ENCODE measurements around the gene PYROXD2. TPM values are rescaled to one million over a fixed set of nuclear protein-coding genes. Genes with fewer than 3 reads are reported as not detected.

The PYROXD2 gene
- polyA plus RNA-seq, 1 experiment, result 20.3 TPM

GRCh38 chr10:98338896-98339295 is 76.1 kb downstream of the PYROXD2 start:
- Histone ChIP-seq H3K9me3 (ENCODE audit: control insufficient read depth, insufficient read depth, low read length) (no peaks in the 10 kb centered on the region), H3K4me3 (ENCODE audit: low read depth, low read length) (no peak overlapping the region), H3K27ac (ENCODE audit: low read depth, low read length) (no peak overlapping the region), H3K27me3 (ENCODE audit: control insufficient read depth, insufficient read depth, low read length) (no peaks in the 10 kb centered on the region)
- CTCF ChIA-PET, result interaction anchor here (0.7 to 1.3 kb wide), 2 partner anchors 29 to 30 kb away, joined by 4 to 5 read pairs; no protein-coding TSS in a partner anchor
- TF ChIP-seq CTCF (IDR thresholded peaks at IDR 0.05; ENCODE audit: low read depth, low read length), result no peak
- DNase-seq (ENCODE audit: low read depth, low spot score), result no peak
- POLR2A ChIA-PET, result no interaction called here

- POLR2A ChIA-PET, result no interaction called here
- Histone ChIP-seq H3K9me3 (ENCODE audit: control insufficient read depth, insufficient read depth, low read length) (no peaks in the 10 kb centered on the region), H3K27ac (ENCODE audit: low read depth, low read length) (no peak overlapping the region), H3K27me3 (ENCODE audit: control insufficient read depth, insufficient read depth, low read length) (no peaks in the 10 kb centered on the region), H3K4me3 (ENCODE audit: low read depth, low read length) (no peak overlapping the region)
- CTCF ChIA-PET, result interaction anchor here (0.7 to 1.3 kb wide), 2 partner anchors 10 to 29 kb away, joined by 3 to 5 read pairs; no protein-coding TSS in a partner anchor
- TF ChIP-seq CTCF (IDR thresholded peaks at IDR 0.05; ENCODE audit: low read depth, low read length), result no peak
- DNase-seq (ENCODE audit: low read depth, low spot score), result no peak
Observed at GRCh38 chr10:98338318-98338717, 76.7 kb downstream of the PYROXD2 start.

GRCh38 chr10:98337484-98337883 is 77.5 kb downstream of the PYROXD2 start:
- DNase-seq (ENCODE audit: low read depth, low spot score), result no peak
- TF ChIP-seq CTCF (IDR thresholded peaks at IDR 0.05; ENCODE audit: low read depth, low read length), result no peak
- POLR2A ChIA-PET, result no interaction called here

More at GRCh38 chr10:98337484-98337883, 77.5 kb downstream of the PYROXD2 start:
- Histone ChIP-seq H3K27ac (ENCODE audit: low read depth, low read length) (no peak overlapping the region), H3K9me3 (ENCODE audit: control insufficient read depth, insufficient read depth, low read length) (no peaks in the 10 kb centered on the region), H3K4me3 (ENCODE audit: low read depth, low read length) (no peak overlapping the region), H3K27me3 (ENCODE audit: control insufficient read depth, insufficient read depth, low read length) (no peaks in the 10 kb centered on the region)
- CTCF ChIA-PET, result interaction anchor here (0.7 to 1.3 kb wide), 2 partner anchors 10 to 28 kb away, joined by 3 to 5 read pairs; no protein-coding TSS in a partner anchor

Small RNA genes within 50 kb of the gene (small RNA-seq; reads per million reads assigned to genes)
- not detected for gene MIR4685 (ENCODE audit: insufficient read length, low read depth)

Other genes starting within 250 kb of the PYROXD2 start
- 41.0 and 45.5 TPM in 2 replicates for gene LOXL4, start 147.0 kb downstream of the PYROXD2 start, polyA plus RNA-seq (2011; rRNA removed)
- 56.7 and 66.2 TPM in 2 replicates for gene HPS1, start 31.8 kb upstream of the PYROXD2 start, polyA plus RNA-seq (2011; rRNA removed)